Sciatic nerve (tissue), 2 donors: ENCODE measurements around the gene DROSHA. TPM values are rescaled to one million over a fixed set of nuclear protein-coding genes. Genes with fewer than 3 reads are reported as not detected.

Experiments
- ATAC-seq: fragments of 200-7000 bp; cut with Tn5 transposase; one replicate; pipeline ENCODE4 v1.9.1; 2020; ENCODE audit warnings: mild to moderate bottlenecking, moderate library complexity
- DNase-seq: peaks from one replicate; pipeline ENCODE4 v3.0.0-alpha.2; 2020; ENCODE audit warnings: low spot score
- intact Hi-C: fragments of 100-400 bp; cut with DNase I; formaldehyde crosslinking; loops from one replicate; pipeline ENCODE4 v1.14.2; 2022
- total RNA-seq: library from RNA; stranded (reverse); fragmentation: NEBNext Ultra II Directional; extraction: Animal tissue kit (Norgen Biotek cat#: 25700); gene quantifications from one replicate; pipeline ENCODE4 v1.2.1, GENCODE V29; 2021
- donor health status: DM: no; HTN: no; CAD: no.
- donor health status: DM: no; HTN: no; CAD: no.

Gene DROSHA
- total RNA-seq, 1 donor from 2014 or later: 69.8 TPM

DNA sequence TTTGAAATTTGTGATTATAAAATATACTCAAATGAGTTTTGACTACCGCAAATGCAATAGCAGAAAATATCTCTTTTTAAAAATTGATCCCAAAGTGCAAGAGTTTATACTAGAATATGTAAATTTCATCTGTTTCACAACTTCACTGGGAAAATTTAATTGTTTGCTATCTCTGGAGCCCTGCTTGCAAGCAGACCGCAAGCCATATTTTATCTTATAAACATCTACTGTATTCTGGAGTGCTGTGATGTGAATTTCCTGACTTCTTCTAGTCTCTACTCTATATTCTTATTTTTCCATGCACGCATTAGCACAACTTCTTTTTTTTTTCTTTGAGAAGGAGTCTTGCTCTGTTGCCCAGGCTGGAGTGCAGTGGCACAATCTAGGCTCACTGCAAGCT, 98.7 kb downstream of the DROSHA start:
- ATAC-seq (no peak), DNase-seq (no peak)
- intact Hi-C loops: no loop called here

DNA sequence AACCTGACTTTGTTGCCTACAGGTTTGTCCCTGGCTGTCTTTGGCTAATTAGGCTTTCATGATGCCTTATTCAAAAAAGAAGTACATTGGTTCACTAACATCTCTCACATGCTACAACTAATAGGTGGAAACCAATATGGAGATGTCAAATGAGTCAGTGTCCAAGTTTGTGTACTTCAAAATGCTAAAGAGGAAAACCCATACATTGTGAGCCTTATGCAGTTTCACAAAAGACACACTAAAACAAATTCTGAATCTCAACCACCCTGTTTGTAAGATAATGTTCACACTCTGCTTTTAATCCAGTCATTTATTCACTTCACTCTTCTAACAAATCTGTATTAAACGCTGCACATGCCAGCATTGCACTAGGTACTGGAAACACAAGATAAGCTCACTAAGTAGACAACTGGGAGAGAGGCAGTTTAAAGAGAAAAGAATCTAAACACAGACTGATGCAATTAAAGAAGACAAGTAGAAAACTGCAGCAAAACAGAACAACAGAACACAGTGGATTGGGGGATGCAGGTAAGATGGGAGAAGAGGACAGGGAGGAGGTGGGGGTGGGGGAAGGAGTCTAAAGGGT, 104.1 kb downstream of the DROSHA start:
- no peak for DNase-seq
- no peak for ATAC-seq
- intact Hi-C loops: no loop called here

- intact Hi-C loops: no loop called here
- no peak for DNase-seq
- no peak for ATAC-seq
These were observed 104.7 kb downstream of the DROSHA start for GRCh38 chr5:31427013-31427723.

- intact Hi-C loops: no loop called here
These were observed 109.9 kb downstream of the DROSHA start for GRCh38 chr5:31421806-31422586.

DNA sequence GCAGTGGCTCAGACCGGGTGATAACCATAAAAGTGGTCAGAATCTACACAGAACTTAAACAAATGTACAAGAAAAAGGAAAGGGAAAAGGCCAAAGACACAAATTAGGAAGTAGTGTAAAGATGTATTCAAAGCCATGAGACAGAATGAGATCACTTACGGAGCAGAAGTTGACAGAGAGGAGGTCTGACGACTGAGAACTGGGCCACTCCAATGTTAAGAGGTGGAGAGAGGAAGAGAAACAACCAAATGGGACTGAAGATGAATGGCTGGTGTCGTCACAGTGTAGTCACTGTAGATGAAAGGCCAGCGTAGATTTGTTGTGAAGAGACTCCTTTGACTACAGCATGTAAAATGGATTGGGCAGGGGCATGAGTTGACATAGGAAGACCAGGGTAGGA, 114.4 kb downstream of the DROSHA start:
- DNase-seq (no peak), ATAC-seq (no peak)
- intact Hi-C loops: no loop called here

More at GRCh38 chr5:31421806-31422586, 109.9 kb downstream of the DROSHA start:
- DNase-seq (no peak), ATAC-seq (no peak)

GRCh38 chr5:31416547-31416946, 115.3 kb downstream of the DROSHA start:
- intact Hi-C loops: no loop called here
- no peak for ATAC-seq
- no peak for DNase-seq

DNA sequence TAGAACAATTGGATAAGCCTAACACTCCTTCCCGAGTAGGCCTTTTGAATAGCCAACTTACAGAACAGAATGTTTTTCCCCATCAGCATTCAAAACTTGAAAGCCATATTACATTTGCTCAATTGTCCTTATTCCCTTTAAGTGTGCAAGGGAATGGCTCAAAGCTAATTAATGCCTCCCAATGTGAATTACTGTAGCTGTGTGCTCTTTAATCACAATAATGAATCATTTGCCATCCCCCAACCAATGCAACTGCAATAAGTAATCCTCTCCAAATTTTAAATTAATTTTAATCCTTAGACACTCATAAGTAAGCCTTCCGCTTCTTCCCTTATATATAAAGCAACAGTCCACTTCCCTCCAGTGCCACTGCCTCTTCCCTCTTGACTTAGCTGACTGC, 115.9 kb downstream of the DROSHA start:
- no peak for DNase-seq
- ATAC-seq: no peak
- intact Hi-C loops: no loop called here

- no peak for ATAC-seq
- intact Hi-C loops: no loop called here
- DNase-seq: no peak
These were observed 116.6 kb downstream of the DROSHA start for GRCh38 chr5:31415009-31415923.

GRCh38 chr5:31413030-31413812, 118.7 kb downstream of the DROSHA start:
- ATAC-seq (no peak), DNase-seq (no peak)
- intact Hi-C loops: no loop called here

GRCh38 chr5:31412324-31412723, 119.6 kb downstream of the DROSHA start:
- DNase-seq (no peak), ATAC-seq (no peak)
- intact Hi-C loops: no loop called here

- no peak for DNase-seq
- intact Hi-C loops: no loop called here
- ATAC-seq: no peak
These were observed 121.8 kb downstream of the DROSHA start for GRCh38 chr5:31410089-31410488.

DNA sequence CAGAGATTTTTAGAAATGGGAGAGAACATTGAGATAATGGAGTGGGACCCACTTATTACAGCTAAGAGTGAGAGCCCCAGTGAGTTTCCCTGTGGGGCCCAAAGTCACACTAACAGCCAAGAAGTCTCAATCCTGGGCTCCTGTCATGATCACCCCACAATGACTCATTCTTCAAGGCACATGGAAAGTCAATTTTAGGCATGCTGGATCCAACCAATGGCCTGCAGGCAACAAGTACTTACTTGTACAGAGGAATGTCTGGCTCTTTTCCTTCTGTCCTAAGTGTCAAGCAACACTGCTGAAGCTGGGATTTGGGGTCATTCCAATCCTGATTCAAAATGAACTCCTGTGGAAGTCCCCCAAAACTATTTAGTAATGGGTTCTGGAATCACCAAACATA, 123.1 kb downstream of the DROSHA start:
- intact Hi-C loops: no loop called here
- ATAC-seq (no peak), DNase-seq (no peak)

DNA sequence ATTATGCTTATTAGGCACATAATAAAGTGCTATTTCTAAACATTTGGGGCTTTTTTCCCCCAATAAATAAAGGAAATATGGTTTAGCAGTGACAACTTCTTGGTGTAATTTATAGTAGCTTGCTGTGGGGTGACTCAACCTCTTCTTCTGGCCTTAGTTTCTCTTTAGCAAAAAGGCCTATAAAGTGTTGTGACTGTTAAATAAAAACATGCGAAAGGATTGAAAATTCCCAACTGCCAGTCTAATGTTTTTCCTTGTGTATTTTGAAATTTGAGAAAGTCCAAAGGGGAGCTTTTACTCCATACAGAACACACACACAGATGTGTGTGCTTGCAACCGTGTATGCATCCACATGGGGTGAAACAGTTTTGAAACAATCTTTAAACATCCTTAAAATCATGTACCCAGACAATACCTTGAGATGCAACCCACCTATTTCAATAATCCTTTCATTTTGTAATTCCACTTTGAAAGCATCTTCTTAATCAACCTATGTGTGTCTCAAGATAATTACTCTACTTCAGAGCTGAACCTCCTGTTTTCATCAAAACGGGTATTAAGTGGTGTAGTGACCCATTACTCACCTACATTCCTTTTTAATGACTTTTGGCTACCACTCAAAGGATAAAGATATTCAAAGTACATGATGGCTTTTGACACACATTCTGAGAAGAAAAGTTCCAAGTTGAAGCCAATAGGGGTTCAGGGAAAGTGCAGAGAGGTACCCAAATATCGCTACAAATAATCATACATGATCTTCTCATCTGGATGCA, 123.8 kb downstream of the DROSHA start:
- DNase-seq (no peak), ATAC-seq (no peak)
- intact Hi-C loops: no loop called here

DNA sequence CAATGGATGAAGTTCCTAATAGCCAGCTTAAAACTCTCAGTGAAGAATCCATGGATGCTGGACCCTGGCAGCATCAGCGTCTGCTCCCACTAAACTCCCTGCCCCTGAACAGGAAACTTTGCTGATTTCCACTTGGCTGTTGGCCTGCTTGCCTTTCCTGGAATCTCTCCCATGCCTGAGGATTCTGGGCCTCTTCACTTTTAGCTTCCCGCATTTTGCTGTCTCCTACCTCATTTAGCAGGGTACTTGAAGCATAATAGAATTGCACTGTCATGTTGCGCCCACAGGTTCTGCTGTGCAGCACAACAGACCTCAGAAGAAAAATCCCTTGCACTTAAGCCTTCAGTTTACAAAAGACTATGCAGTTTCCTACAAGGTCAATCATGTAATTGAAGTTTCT, 127.6 kb downstream of the DROSHA start:
- DNase-seq (no peak), ATAC-seq (no peak)
- intact Hi-C loops: no loop called here

DNA sequence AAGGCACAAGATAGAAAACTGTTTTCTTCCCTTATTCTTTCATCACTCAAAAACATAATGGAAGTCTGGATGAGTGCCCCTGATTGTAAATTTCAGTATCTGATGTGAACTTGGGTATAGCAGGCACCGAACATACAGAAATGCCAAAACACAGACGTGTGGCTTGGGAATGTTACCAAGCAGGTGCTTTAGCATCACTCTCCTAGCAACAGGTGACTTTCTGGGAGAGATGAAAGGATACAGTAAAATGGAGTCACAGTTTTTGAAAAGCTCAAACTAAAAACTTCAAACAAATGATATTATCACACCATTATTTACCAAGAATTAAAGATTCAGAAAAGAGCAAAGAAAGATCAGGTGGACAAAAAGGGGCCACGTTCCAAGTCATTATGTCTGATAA, 130.2 kb downstream of the DROSHA start:
- DNase-seq (no peak), ATAC-seq (no peak)
- intact Hi-C loops: no loop called here

DNA sequence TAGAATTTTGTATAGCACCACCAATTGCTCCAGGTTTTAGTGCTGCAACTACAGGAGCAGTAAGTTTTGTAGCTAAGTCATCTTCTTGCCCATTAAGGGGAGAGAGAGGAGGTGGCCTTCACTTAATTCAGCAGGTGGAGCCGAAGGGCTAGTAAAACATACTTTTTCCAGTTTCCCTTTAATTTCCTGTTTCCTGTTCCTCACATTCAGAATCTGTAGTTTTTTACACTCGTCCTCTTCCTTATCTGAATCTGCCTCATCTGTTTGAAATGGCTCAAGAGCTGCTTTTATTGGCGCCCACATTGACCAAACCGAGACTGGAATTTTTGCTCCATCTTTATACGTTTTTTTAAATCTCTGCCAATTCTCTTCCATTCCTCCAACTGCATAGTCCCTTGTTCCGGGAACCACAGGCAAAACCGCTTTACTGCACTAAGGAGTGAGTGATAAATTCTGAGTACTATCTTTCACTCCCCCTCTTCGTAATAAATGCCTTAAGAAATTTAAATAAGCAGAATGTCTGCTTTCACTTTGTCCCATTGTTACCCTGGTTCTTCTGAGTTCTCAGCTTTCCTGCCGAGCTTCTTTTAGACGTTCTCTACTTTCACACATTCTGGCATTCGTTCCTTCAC, 133.9 kb downstream of the DROSHA start:
- intact Hi-C loops: no loop called here
- DNase-seq: no peak
- ATAC-seq: no peak

GRCh38 chr5:31396611-31397295, 135.1 kb downstream of the DROSHA start:
- DNase-seq (no peak), ATAC-seq (no peak)
- intact Hi-C loops: no loop called here
